Ishikawa (cell line): ENCODE measurements around the gene PMPCB.

ENCODE experiments used
- MAX ChIP-seq: IDR thresholded peaks from 2 replicates; pipeline ENCODE4 v1.6.1; 2012
- TAF1 ChIP-seq: IDR thresholded peaks from 2 replicates; pipeline ENCODE4 v1.6.1; 2012; ENCODE audit warnings: low read depth, mild to moderate bottlenecking

DNA sequence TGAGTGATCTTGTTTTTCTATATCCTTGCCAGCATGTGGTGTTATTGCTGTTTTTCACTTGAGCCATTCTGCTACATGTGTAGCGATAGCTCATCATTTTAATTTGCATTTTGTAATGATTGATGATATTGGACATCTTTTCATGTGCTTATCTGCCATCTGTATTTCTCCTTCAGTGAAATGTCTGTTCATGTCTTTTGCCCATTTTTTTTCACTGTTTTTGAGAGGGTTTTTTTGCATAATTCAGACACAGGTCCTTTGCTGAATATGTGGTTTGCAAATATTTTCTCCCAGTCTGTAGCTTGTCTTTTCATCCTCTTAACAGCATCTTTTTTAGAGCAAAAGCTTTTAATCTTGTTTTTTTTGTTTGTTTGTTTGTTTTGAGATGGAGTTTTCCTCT lies 3.7 kb upstream of the PMPCB start:
- TF ChIP-seq MAX (no peak), TAF1 (no peak)
